ENCODE data around the gene KCTD8. TPM values are rescaled to one million over a fixed set of nuclear protein-coding genes. Genes with fewer than 3 reads are reported as not detected.

The KCTD8 gene
- total RNA-seq, 4 donors from 2014 or later = 0.51 to 3.9 (median 2.5) TPM

- H3K4me1 ChIP-seq = no peaks in the 10 kb centered on the region
- no peaks in the 10 kb centered on the region for H3K36me3 ChIP-seq
- H3K27me3 ChIP-seq = no peaks in the 10 kb centered on the region
- no peak overlapping the region for H3K4me3 ChIP-seq
- H3K27ac ChIP-seq = no peak overlapping the region
- DNase-seq = no peak
- intact Hi-C loops (cut with DNase I; ENCODE audit: low total_unique reads) = no loop called here
- H3K9me3 ChIP-seq = no peaks in the 10 kb centered on the region
- no peak for TF ChIP-seq CTCF (IDR thresholded peaks at IDR 0.05)
- no peak for TF ChIP-seq POLR2A (IDR thresholded peaks at IDR 0.05)
Observed at GRCh38 chr4:44479731-44480130, 31.1 kb upstream of the KCTD8 start.

GRCh38 chr4:44462259-44462658, 13.7 kb upstream of the KCTD8 start:
- no peaks in the 10 kb centered on the region for H3K4me1 ChIP-seq
- no peaks in the 10 kb centered on the region for H3K36me3 ChIP-seq
- TF ChIP-seq POLR2A (IDR thresholded peaks at IDR 0.05) (no peak), CTCF (IDR thresholded peaks at IDR 0.05) (no peak)

GRCh38 chr4:44447563-44448504, 775 bp downstream of the KCTD8 start:
- peak overlapping the region; percentile 35 to 80 for H3K27ac ChIP-seq
- H3K9me3 ChIP-seq = no peaks in the 10 kb centered on the region
- H3K36me3 ChIP-seq = no peaks in the 10 kb centered on the region
- peaks cover 0 to 35% of the 10 kb centered on the region in 2 donors for H3K27me3 ChIP-seq
- H3K4me1 ChIP-seq = peaks cover 0 to 8% of the 10 kb centered on the region in 2 donors
- peak; percentile 16 to 23 for DNase-seq
- intact Hi-C loops (cut with DNase I; ENCODE audit: low total_unique reads) = no loop called here
- no peak for TF ChIP-seq CTCF (IDR thresholded peaks at IDR 0.05)
- TF ChIP-seq POLR2A (IDR thresholded peaks at IDR 0.05) = no peak
- peak overlapping the region; percentile 37 to 53 for H3K4me3 ChIP-seq

More at GRCh38 chr4:44462259-44462658, 13.7 kb upstream of the KCTD8 start:
- DNase-seq = no peak
- Histone ChIP-seq H3K9me3 (no peaks in the 10 kb centered on the region), H3K27ac (no peak overlapping the region), H3K4me3 (no peak overlapping the region), H3K27me3 (no peaks in the 10 kb centered on the region)
- intact Hi-C loops (cut with DNase I; ENCODE audit: low total_unique reads) = no loop called here

- Histone ChIP-seq H3K27ac (no peak overlapping the region), H3K9me3 (no peaks in the 10 kb centered on the region), H3K27me3 (peaks cover 0 to 28% of the 10 kb centered on the region in 2 donors), H3K36me3 (no peaks in the 10 kb centered on the region), H3K4me1 (peaks cover 0 to 8% of the 10 kb centered on the region in 2 donors), H3K4me3 (peak overlapping the region; percentile 37 to 53)
- no peak for DNase-seq
- TF ChIP-seq POLR2A (IDR thresholded peaks at IDR 0.05) (no peak), CTCF (IDR thresholded peaks at IDR 0.05) (no peak)
- intact Hi-C loops (cut with DNase I; ENCODE audit: low total_unique reads) = no loop called here
Observed at GRCh38 chr4:44446801-44447562, 1.6 kb downstream of the KCTD8 start.
